Measurements from ENCODE around the gene FAM131C. TPM values are rescaled to one million over a fixed set of nuclear protein-coding genes. Genes with fewer than 3 reads are reported as not detected.

FAM131C gene
- total and polyA plus RNA-seq, 2 experiments from 2014 or later: 0.71 to 1.3 TPM

DNA sequence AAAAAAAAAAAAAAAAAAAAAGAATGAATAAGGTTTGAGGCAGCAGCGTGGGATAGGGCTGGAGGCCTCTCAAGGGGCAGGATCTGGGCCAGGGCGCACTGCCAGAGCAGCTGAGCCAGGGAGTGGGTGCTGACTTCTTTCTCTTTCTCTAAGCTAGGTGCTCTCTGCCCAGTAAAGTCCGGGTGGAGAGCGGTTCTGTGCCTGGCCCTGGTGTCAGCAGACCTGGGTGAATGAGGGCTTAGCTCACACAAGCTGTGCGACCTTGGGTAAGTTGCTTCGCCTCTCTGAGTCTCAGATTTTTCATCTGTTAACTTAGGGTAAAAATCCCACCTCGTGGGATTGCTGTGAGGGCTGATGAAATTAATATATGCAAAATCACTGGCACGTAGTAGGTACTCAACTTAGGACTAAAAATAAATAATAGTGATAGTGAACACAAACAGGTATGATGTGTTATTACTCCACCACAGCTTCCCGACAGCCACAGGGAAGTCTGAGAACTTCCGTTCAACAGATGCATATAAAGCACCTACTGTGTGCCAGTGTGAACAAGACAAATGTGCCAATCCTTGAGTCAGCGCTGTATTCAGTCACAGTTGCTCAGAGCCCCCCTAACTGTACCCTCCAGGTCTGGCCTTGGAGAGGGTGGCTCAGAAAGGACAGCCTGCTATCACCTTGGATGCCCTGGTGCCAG lies 2.0 kb upstream of the FAM131C start:
- no peak for DNase-seq (ENCODE audit: low spot score)
- peaks cover 45% of the 10 kb centered on the region for H3K27me3 ChIP-seq (ENCODE audit: insufficient read depth)
- no peaks in the 10 kb centered on the region; the same call in 2 of the 3 replicates for H3K9me3 Mint-ChIP-seq
- H3K36me3 ChIP-seq (ENCODE audit: insufficient read depth): no peaks in the 10 kb centered on the region
- no peak for ATAC-seq
- H3K27me3 Mint-ChIP-seq (ENCODE audit: insufficient read depth, low read depth, poor library complexity): peaks cover 32% of the 10 kb centered on the region
- H3K79me2 ChIP-seq (replicated peaks; ENCODE audit: insufficient read depth): no peaks in the 10 kb centered on the region
- no peak overlapping the region for H3K27ac Mint-ChIP-seq
- H4K20me1 ChIP-seq (replicated peaks; ENCODE audit: insufficient read depth): 0 out of 2 replicates have a peak, but pooled peaks cover 3% of the 10 kb centered on the region
- H3K4me1 Mint-ChIP-seq: peaks cover 13% of the 10 kb centered on the region
- no peaks in the 10 kb centered on the region for H3K36me3 Mint-ChIP-seq (ENCODE audit: low read depth)
- H3K4me3 ChIP-seq: no peak overlapping the region
- H3K4me2 ChIP-seq: no peak overlapping the region
- no peaks in the 10 kb centered on the region for H3F3A ChIP-seq (replicated peaks; ENCODE audit: low read depth)
- no peak overlapping the region for H2AFZ ChIP-seq
- H3K4me1 ChIP-seq (ENCODE audit: insufficient read depth): peaks cover 6% of the 10 kb centered on the region; the same call in 1 of the 2 replicates
- TF ChIP-seq STAT1 (IDR thresholded peaks at IDR 0.05; ENCODE audit: unreplicated experiment) (no peak), CREB1 (CRISPR knock-in tag; IDR thresholded peaks at IDR 0.05; ENCODE audit: low read depth) (no peak)
- TF ChIP-seq, protein P1, sequence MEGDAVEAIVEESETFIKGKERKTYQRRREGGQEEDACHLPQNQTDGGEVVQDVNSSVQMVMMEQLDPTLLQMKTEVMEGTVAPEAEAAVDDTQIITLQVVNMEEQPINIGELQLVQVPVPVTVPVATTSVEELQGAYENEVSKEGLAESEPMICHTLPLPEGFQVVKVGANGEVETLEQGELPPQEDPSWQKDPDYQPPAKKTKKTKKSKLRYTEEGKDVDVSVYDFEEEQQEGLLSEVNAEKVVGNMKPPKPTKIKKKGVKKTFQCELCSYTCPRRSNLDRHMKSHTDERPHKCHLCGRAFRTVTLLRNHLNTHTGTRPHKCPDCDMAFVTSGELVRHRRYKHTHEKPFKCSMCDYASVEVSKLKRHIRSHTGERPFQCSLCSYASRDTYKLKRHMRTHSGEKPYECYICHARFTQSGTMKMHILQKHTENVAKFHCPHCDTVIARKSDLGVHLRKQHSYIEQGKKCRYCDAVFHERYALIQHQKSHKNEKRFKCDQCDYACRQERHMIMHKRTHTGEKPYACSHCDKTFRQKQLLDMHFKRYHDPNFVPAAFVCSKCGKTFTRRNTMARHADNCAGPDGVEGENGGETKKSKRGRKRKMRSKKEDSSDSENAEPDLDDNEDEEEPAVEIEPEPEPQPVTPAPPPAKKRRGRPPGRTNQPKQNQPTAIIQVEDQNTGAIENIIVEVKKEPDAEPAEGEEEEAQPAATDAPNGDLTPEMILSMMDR (conservative IDR thresholded peaks at IDR 0.05; ENCODE audit: low read depth in 2 of 2): no peak
- H3K4me3 Mint-ChIP-seq: no peak overlapping the region
- no peaks in the 10 kb centered on the region for H3K9me2 ChIP-seq (ENCODE audit: insufficient read depth)
- H3K27ac ChIP-seq (ENCODE audit: low read depth): no peak overlapping the region

DNA sequence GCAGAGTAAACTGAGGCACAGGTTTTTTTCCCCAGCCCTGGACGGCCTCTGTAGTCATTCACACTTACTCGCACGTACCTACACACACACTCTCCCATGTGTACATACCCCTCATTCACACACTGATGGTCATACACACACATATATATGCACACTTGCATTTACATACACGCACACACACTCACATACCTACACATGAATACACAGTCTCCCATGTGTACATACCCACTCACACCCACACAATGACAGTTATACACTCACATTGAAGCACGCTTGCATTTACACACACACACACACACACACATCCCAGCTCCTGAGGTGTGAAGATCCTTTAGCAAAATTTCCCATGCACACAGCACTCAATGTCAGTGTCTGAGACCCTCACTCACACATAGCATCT lies 766 bp upstream of the FAM131C start:
- Histone ChIP-seq H3K4me2 (peak overlapping the region; percentile 88), H3K27ac (ENCODE audit: low read depth) (no peak overlapping the region), H3K79me2 (replicated peaks; ENCODE audit: insufficient read depth) (no peaks in the 10 kb centered on the region), H3K27me3 (ENCODE audit: insufficient read depth) (peaks cover 45% of the 10 kb centered on the region), H3K4me1 (ENCODE audit: insufficient read depth) (peaks cover 6% of the 10 kb centered on the region; the same call in 1 of the 2 replicates), H3F3A (replicated peaks; ENCODE audit: low read depth) (no peaks in the 10 kb centered on the region), H3K9me2 (ENCODE audit: insufficient read depth) (no peaks in the 10 kb centered on the region), H2AFZ (no peak overlapping the region; the same call in 1 of the 2 replicates), H4K20me1 (replicated peaks; ENCODE audit: insufficient read depth) (0 out of 2 replicates have a peak, but pooled peaks cover 3% of the 10 kb centered on the region), H3K36me3 (ENCODE audit: insufficient read depth) (no peaks in the 10 kb centered on the region), H3K4me3 (peak overlapping the region; percentile 59)
- Mint-ChIP-seq H3K27ac (no peak overlapping the region), H3K36me3 (ENCODE audit: low read depth) (no peaks in the 10 kb centered on the region), H3K4me3 (peak overlapping the region; percentile 78), H3K9me3 (no peaks in the 10 kb centered on the region; the same call in 2 of the 3 replicates), H3K4me1 (peaks cover 12% of the 10 kb centered on the region), H3K27me3 (ENCODE audit: insufficient read depth, low read depth, poor library complexity) (peaks cover 36% of the 10 kb centered on the region)
- ATAC-seq: no peak
- no peak for TF ChIP-seq POLR2AphosphoS5 (IDR thresholded peaks at IDR 0.05; ENCODE audit: low read depth)
- TF ChIP-seq, protein P2, sequence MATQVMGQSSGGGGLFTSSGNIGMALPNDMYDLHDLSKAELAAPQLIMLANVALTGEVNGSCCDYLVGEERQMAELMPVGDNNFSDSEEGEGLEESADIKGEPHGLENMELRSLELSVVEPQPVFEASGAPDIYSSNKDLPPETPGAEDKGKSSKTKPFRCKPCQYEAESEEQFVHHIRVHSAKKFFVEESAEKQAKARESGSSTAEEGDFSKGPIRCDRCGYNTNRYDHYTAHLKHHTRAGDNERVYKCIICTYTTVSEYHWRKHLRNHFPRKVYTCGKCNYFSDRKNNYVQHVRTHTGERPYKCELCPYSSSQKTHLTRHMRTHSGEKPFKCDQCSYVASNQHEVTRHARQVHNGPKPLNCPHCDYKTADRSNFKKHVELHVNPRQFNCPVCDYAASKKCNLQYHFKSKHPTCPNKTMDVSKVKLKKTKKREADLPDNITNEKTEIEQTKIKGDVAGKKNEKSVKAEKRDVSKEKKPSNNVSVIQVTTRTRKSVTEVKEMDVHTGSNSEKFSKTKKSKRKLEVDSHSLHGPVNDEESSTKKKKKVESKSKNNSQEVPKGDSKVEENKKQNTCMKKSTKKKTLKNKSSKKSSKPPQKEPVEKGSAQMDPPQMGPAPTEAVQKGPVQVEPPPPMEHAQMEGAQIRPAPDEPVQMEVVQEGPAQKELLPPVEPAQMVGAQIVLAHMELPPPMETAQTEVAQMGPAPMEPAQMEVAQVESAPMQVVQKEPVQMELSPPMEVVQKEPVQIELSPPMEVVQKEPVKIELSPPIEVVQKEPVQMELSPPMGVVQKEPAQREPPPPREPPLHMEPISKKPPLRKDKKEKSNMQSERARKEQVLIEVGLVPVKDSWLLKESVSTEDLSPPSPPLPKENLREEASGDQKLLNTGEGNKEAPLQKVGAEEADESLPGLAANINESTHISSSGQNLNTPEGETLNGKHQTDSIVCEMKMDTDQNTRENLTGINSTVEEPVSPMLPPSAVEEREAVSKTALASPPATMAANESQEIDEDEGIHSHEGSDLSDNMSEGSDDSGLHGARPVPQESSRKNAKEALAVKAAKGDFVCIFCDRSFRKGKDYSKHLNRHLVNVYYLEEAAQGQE (IDR thresholded peaks at IDR 0.05; ENCODE audit: unreplicated experiment): no peak
- no peak for TF ChIP-seq JUNB (IDR thresholded peaks at IDR 0.05; ENCODE audit: unreplicated experiment)
- TF ChIP-seq ZNF114 (CRISPR knock-in tag; IDR thresholded peaks at IDR 0.05): no peak
- TF ChIP-seq NANOG (IDR thresholded peaks at IDR 0.05; ENCODE audit: borderline replicate concordance): no peak
- no peak for TF ChIP-seq EZH2phosphoT487 (IDR thresholded peaks at IDR 0.05; ENCODE audit: unreplicated experiment)
- TF ChIP-seq, protein P3, sequence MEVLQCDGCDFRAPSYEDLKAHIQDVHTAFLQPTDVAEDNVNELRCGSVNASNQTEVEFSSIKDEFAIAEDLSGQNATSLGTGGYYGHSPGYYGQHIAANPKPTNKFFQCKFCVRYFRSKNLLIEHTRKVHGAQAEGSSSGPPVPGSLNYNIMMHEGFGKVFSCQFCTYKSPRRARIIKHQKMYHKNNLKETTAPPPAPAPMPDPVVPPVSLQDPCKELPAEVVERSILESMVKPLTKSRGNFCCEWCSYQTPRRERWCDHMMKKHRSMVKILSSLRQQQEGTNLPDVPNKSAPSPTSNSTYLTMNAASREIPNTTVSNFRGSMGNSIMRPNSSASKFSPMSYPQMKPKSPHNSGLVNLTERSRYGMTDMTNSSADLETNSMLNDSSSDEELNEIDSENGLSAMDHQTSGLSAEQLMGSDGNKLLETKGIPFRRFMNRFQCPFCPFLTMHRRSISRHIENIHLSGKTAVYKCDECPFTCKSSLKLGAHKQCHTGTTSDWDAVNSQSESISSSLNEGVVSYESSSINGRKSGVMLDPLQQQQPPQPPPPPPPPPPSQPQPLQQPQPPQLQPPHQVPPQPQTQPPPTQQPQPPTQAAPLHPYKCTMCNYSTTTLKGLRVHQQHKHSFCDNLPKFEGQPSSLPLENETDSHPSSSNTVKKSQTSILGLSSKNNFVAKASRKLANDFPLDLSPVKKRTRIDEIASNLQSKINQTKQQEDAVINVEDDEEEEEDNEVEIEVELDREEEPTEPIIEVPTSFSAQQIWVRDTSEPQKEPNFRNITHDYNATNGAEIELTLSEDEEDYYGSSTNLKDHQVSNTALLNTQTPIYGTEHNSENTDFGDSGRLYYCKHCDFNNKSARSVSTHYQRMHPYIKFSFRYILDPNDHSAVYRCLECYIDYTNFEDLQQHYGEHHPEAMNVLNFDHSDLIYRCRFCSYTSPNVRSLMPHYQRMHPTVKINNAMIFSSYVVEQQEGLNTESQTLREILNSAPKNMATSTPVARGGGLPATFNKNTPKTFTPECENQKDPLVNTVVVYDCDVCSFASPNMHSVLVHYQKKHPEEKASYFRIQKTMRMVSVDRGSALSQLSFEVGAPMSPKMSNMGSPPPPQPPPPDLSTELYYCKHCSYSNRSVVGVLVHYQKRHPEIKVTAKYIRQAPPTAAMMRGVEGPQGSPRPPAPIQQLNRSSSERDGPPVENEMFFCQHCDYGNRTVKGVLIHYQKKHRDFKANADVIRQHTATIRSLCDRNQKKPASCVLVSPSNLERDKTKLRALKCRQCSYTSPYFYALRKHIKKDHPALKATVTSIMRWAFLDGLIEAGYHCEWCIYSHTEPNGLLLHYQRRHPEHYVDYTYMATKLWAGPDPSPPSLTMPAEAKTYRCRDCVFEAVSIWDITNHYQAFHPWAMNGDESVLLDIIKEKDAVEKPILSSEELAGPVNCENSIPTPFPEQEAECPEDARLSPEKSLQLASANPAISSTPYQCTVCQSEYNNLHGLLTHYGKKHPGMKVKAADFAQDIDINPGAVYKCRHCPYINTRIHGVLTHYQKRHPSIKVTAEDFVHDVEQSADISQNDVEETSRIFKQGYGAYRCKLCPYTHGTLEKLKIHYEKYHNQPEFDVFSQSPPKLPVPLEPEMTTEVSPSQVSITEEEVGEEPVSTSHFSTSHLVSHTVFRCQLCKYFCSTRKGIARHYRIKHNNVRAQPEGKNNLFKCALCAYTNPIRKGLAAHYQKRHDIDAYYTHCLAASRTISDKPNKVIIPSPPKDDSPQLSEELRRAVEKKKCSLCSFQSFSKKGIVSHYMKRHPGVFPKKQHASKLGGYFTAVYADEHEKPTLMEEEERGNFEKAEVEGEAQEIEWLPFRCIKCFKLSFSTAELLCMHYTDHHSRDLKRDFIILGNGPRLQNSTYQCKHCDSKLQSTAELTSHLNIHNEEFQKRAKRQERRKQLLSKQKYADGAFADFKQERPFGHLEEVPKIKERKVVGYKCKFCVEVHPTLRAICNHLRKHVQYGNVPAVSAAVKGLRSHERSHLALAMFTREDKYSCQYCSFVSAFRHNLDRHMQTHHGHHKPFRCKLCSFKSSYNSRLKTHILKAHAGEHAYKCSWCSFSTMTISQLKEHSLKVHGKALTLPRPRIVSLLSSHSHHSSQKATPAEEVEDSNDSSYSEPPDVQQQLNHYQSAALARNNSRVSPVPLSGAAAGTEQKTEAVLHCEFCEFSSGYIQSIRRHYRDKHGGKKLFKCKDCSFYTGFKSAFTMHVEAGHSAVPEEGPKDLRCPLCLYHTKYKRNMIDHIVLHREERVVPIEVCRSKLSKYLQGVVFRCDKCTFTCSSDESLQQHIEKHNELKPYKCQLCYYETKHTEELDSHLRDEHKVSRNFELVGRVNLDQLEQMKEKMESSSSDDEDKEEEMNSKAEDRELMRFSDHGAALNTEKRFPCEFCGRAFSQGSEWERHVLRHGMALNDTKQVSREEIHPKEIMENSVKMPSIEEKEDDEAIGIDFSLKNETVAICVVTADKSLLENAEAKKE (CRISPR knock-in tag; IDR thresholded peaks at IDR 0.05): no peak
- DNase-seq (ENCODE audit: low spot score): no peak

Measured in GM23338 (cell line).